OCI-LY3 (cell line): ENCODE data around the gene EEF2K.
"Not testable (repeated sequence)": the region's sequence is repeated elsewhere in the genome, so short reads cannot be mapped to it uniquely, and the experiment has no call there.

Experiments used
- EZH2phosphoT487 ChIP-seq: fragments of 200-600 bp; shearing (Covaris generic); IDR thresholded peaks from 2 replicates; pipeline ENCODE4 v1.6.1; 2018; ENCODE audit warnings: antibody characterized with exemption, mixed run types, low read depth
- TF ChIP-seq, protein P1 (sequence below): fragments of 200-600, 300-600 bp; sonication (generic); IDR thresholded peaks from 2 replicates; pipeline ENCODE4 v1.5.1; 2014; ENCODE audit warnings: antibody characterized with exemption, low read length, low read depth

- TF ChIP-seq, protein P1, sequence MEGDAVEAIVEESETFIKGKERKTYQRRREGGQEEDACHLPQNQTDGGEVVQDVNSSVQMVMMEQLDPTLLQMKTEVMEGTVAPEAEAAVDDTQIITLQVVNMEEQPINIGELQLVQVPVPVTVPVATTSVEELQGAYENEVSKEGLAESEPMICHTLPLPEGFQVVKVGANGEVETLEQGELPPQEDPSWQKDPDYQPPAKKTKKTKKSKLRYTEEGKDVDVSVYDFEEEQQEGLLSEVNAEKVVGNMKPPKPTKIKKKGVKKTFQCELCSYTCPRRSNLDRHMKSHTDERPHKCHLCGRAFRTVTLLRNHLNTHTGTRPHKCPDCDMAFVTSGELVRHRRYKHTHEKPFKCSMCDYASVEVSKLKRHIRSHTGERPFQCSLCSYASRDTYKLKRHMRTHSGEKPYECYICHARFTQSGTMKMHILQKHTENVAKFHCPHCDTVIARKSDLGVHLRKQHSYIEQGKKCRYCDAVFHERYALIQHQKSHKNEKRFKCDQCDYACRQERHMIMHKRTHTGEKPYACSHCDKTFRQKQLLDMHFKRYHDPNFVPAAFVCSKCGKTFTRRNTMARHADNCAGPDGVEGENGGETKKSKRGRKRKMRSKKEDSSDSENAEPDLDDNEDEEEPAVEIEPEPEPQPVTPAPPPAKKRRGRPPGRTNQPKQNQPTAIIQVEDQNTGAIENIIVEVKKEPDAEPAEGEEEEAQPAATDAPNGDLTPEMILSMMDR, result not testable (repeated sequence)
- TF ChIP-seq EZH2phosphoT487, result not testable (repeated sequence)
Measured at GRCh38 chr16:22172642-22173041, 33.4 kb upstream of the EEF2K start.
